Measurements from ENCODE around the gene ZFTA.

ZFTA gene

GRCh38 chr11:63756919-63757761 lies 11.4 kb downstream of the ZFTA start:
- H3K27me3 ChIP-seq (ENCODE audit: control insufficient read depth in 2 of 2, insufficient read depth in 2 of 2, low read length in 2 of 2) = no peaks in the 10 kb centered on the region
- H3K9ac ChIP-seq (ENCODE audit: low read depth in 1 of 2, low read length in 2 of 2) = no peak overlapping the region
- H3K4me1 ChIP-seq (ENCODE audit: control insufficient read depth in 2 of 2, insufficient read depth in 2 of 2, low read length in 2 of 2) = no peaks in the 10 kb centered on the region
- H3K4me3 ChIP-seq (ENCODE audit: low read length in 2 of 2) = no peak overlapping the region
- H3K9me3 ChIP-seq (ENCODE audit: control insufficient read depth in 2 of 2, low read length in 2 of 2) = no peaks in the 10 kb centered on the region
- H3K27ac ChIP-seq (ENCODE audit: low read depth in 2 of 2, low read length in 2 of 2) = no peak overlapping the region
- peaks cover 13 to 29% of the 10 kb centered on the region in 2 donors for H3K36me3 ChIP-seq (ENCODE audit: control insufficient read depth in 2 of 2, insufficient read depth in 2 of 2, low read length in 2 of 2)

- H3K36me3 ChIP-seq (ENCODE audit: control insufficient read depth in 2 of 2, insufficient read depth in 2 of 2, low read length in 2 of 2) = peaks cover 15 to 18% of the 10 kb centered on the region in 2 donors
Measured at GRCh38 chr11:63749624-63750023, 19.0 kb downstream of the ZFTA start.

GRCh38 chr11:63747011-63747410 lies 21.6 kb downstream of the ZFTA start:
- H3K4me1 ChIP-seq (ENCODE audit: control insufficient read depth in 2 of 2, insufficient read depth in 2 of 2, low read length in 2 of 2) = no peaks in the 10 kb centered on the region
- no peak overlapping the region for H3K27ac ChIP-seq (ENCODE audit: low read depth in 2 of 2, low read length in 2 of 2)
- peaks cover 0 to 6% of the 10 kb centered on the region in 2 donors for H3K36me3 ChIP-seq (ENCODE audit: control insufficient read depth in 2 of 2, insufficient read depth in 2 of 2, low read length in 2 of 2)

More at GRCh38 chr11:63749624-63750023, 19.0 kb downstream of the ZFTA start:
- Histone ChIP-seq H3K27me3 (ENCODE audit: control insufficient read depth in 2 of 2, insufficient read depth in 2 of 2, low read length in 2 of 2) (no peaks in the 10 kb centered on the region), H3K9me3 (ENCODE audit: control insufficient read depth in 2 of 2, low read length in 2 of 2) (no peaks in the 10 kb centered on the region), H3K4me1 (ENCODE audit: control insufficient read depth in 2 of 2, insufficient read depth in 2 of 2, low read length in 2 of 2) (no peaks in the 10 kb centered on the region), H3K27ac (ENCODE audit: low read depth in 2 of 2, low read length in 2 of 2) (no peak overlapping the region), H3K4me3 (ENCODE audit: low read length in 2 of 2) (no peak overlapping the region), H3K9ac (ENCODE audit: low read depth in 1 of 2, low read length in 2 of 2) (no peak overlapping the region)

GRCh38 chr11:63745304-63746170 lies 23.0 kb downstream of the ZFTA start:
- no peak overlapping the region for H3K4me3 ChIP-seq (ENCODE audit: low read length in 2 of 2)
- no peak overlapping the region for H3K27ac ChIP-seq (ENCODE audit: low read depth in 2 of 2, low read length in 2 of 2)
- no peaks in the 10 kb centered on the region for H3K4me1 ChIP-seq (ENCODE audit: control insufficient read depth in 2 of 2, insufficient read depth in 2 of 2, low read length in 2 of 2)
- H3K36me3 ChIP-seq (ENCODE audit: control insufficient read depth in 2 of 2, insufficient read depth in 2 of 2, low read length in 2 of 2) = no peaks in the 10 kb centered on the region
- no peaks in the 10 kb centered on the region for H3K27me3 ChIP-seq (ENCODE audit: control insufficient read depth in 2 of 2, insufficient read depth in 2 of 2, low read length in 2 of 2)
- H3K9ac ChIP-seq (ENCODE audit: low read depth in 1 of 2, low read length in 2 of 2) = no peak overlapping the region
- H3K9me3 ChIP-seq (ENCODE audit: control insufficient read depth in 2 of 2, low read length in 2 of 2) = no peaks in the 10 kb centered on the region

More at GRCh38 chr11:63747011-63747410, 21.6 kb downstream of the ZFTA start:
- H3K9ac ChIP-seq (ENCODE audit: low read depth in 1 of 2, low read length in 2 of 2) = no peak overlapping the region
- no peaks in the 10 kb centered on the region for H3K9me3 ChIP-seq (ENCODE audit: control insufficient read depth in 2 of 2, low read length in 2 of 2)
- H3K4me3 ChIP-seq (ENCODE audit: low read length in 2 of 2) = no peak overlapping the region
- no peaks in the 10 kb centered on the region for H3K27me3 ChIP-seq (ENCODE audit: control insufficient read depth in 2 of 2, insufficient read depth in 2 of 2, low read length in 2 of 2)

GRCh38 chr11:63738720-63739360 lies 29.7 kb downstream of the ZFTA start:
- H3K4me3 ChIP-seq (ENCODE audit: low read length in 2 of 2) = peak overlapping the region in 1 of 2 donors; percentile 26
- peaks cover 0 to 2% of the 10 kb centered on the region in 2 donors for H3K4me1 ChIP-seq (ENCODE audit: control insufficient read depth in 2 of 2, insufficient read depth in 2 of 2, low read length in 2 of 2)
- H3K9ac ChIP-seq (ENCODE audit: low read depth in 1 of 2, low read length in 2 of 2) = no peak overlapping the region
- no peaks in the 10 kb centered on the region for H3K9me3 ChIP-seq (ENCODE audit: control insufficient read depth in 2 of 2, low read length in 2 of 2)
- H3K27ac ChIP-seq (ENCODE audit: low read depth in 2 of 2, low read length in 2 of 2) = no peak overlapping the region
- H3K36me3 ChIP-seq (ENCODE audit: control insufficient read depth in 2 of 2, insufficient read depth in 2 of 2, low read length in 2 of 2) = no peaks in the 10 kb centered on the region
- H3K27me3 ChIP-seq (ENCODE audit: control insufficient read depth in 2 of 2, insufficient read depth in 2 of 2, low read length in 2 of 2) = no peaks in the 10 kb centered on the region

GRCh38 chr11:63737718-63738117 lies 30.9 kb downstream of the ZFTA start:
- Histone ChIP-seq H3K9ac (ENCODE audit: low read depth in 1 of 2, low read length in 2 of 2) (no peak overlapping the region), H3K4me1 (ENCODE audit: control insufficient read depth in 2 of 2, insufficient read depth in 2 of 2, low read length in 2 of 2) (peaks cover 0 to 2% of the 10 kb centered on the region in 2 donors), H3K36me3 (ENCODE audit: control insufficient read depth in 2 of 2, insufficient read depth in 2 of 2, low read length in 2 of 2) (no peaks in the 10 kb centered on the region), H3K4me3 (ENCODE audit: low read length in 2 of 2) (no peak overlapping the region), H3K27ac (ENCODE audit: low read depth in 2 of 2, low read length in 2 of 2) (no peak overlapping the region), H3K9me3 (ENCODE audit: control insufficient read depth in 2 of 2, low read length in 2 of 2) (no peaks in the 10 kb centered on the region), H3K27me3 (ENCODE audit: control insufficient read depth in 2 of 2, insufficient read depth in 2 of 2, low read length in 2 of 2) (no peaks in the 10 kb centered on the region)

- Histone ChIP-seq H3K36me3 (ENCODE audit: control insufficient read depth in 2 of 2, insufficient read depth in 2 of 2, low read length in 2 of 2) (no peaks in the 10 kb centered on the region), H3K4me1 (ENCODE audit: control insufficient read depth in 2 of 2, insufficient read depth in 2 of 2, low read length in 2 of 2) (peaks cover 0 to 2% of the 10 kb centered on the region in 2 donors), H3K9me3 (ENCODE audit: control insufficient read depth in 2 of 2, low read length in 2 of 2) (no peaks in the 10 kb centered on the region), H3K4me3 (ENCODE audit: low read length in 2 of 2) (no peak overlapping the region), H3K27ac (ENCODE audit: low read depth in 2 of 2, low read length in 2 of 2) (no peak overlapping the region), H3K27me3 (ENCODE audit: control insufficient read depth in 2 of 2, insufficient read depth in 2 of 2, low read length in 2 of 2) (no peaks in the 10 kb centered on the region), H3K9ac (ENCODE audit: low read depth in 1 of 2, low read length in 2 of 2) (no peak overlapping the region)
Measured at GRCh38 chr11:63736864-63737263, 31.7 kb downstream of the ZFTA start.

- Histone ChIP-seq H3K4me1 (ENCODE audit: control insufficient read depth in 2 of 2, insufficient read depth in 2 of 2, low read length in 2 of 2) (no peaks in the 10 kb centered on the region), H3K36me3 (ENCODE audit: control insufficient read depth in 2 of 2, insufficient read depth in 2 of 2, low read length in 2 of 2) (no peaks in the 10 kb centered on the region), H3K4me3 (ENCODE audit: low read length in 2 of 2) (no peak overlapping the region), H3K27ac (ENCODE audit: low read depth in 2 of 2, low read length in 2 of 2) (no peak overlapping the region), H3K9ac (ENCODE audit: low read depth in 1 of 2, low read length in 2 of 2) (no peak overlapping the region), H3K27me3 (ENCODE audit: control insufficient read depth in 2 of 2, insufficient read depth in 2 of 2, low read length in 2 of 2) (no peaks in the 10 kb centered on the region), H3K9me3 (ENCODE audit: control insufficient read depth in 2 of 2, low read length in 2 of 2) (no peaks in the 10 kb centered on the region)
Measured at GRCh38 chr11:63729326-63729725, 39.2 kb downstream of the ZFTA start.

GRCh38 chr11:63720611-63721010 lies 48.0 kb downstream of the ZFTA start:
- Histone ChIP-seq H3K4me1 (ENCODE audit: control insufficient read depth in 2 of 2, insufficient read depth in 2 of 2, low read length in 2 of 2) (no peaks in the 10 kb centered on the region), H3K9me3 (ENCODE audit: control insufficient read depth in 2 of 2, low read length in 2 of 2) (no peaks in the 10 kb centered on the region), H3K27me3 (ENCODE audit: control insufficient read depth in 2 of 2, insufficient read depth in 2 of 2, low read length in 2 of 2) (no peaks in the 10 kb centered on the region), H3K36me3 (ENCODE audit: control insufficient read depth in 2 of 2, insufficient read depth in 2 of 2, low read length in 2 of 2) (peaks cover 0 to 7% of the 10 kb centered on the region in 2 donors), H3K4me3 (ENCODE audit: low read length in 2 of 2) (no peak overlapping the region), H3K27ac (ENCODE audit: low read depth in 2 of 2, low read length in 2 of 2) (no peak overlapping the region), H3K9ac (ENCODE audit: low read depth in 1 of 2, low read length in 2 of 2) (no peak overlapping the region)
